T-helper 1 cell treated with Interleukin-12 subunit alpha and Interleukin-12 subunit beta and Interleukin-4 antibody, amounts not matched to agents 30 μg/mL and 1 μg/mL, for 36 hours (primary cell): ENCODE data around the gene MON1A.

Source experiments
- H3K27ac Mint-ChIP-seq: one replicate; pipeline ENCODE4 v1.8.0; 2021; ENCODE audit warnings: mild to moderate bottlenecking, mixed read lengths
- H3K27me3 Mint-ChIP-seq: one replicate; pipeline ENCODE4 v1.8.0; 2021; ENCODE audit warnings: low read depth, mixed read lengths
- H3K36me3 Mint-ChIP-seq: one replicate; pipeline ENCODE4 v1.8.0; 2021; ENCODE audit warnings: low read depth, mixed read lengths
- H3K4me1 Mint-ChIP-seq: one replicate; pipeline ENCODE4 v1.8.0; 2021; ENCODE audit warnings: low read depth, mixed read lengths
- H3K4me3 Mint-ChIP-seq: one replicate; pipeline ENCODE4 v1.8.0; 2021; ENCODE audit warnings: mild to moderate bottlenecking, moderate library complexity, mixed read lengths
- H3K9me3 Mint-ChIP-seq: one replicate; pipeline ENCODE4 v1.8.0; 2021; ENCODE audit warnings: mixed read lengths

The MON1A gene

GRCh38 chr3:49886922-49887265, 42.7 kb downstream of the MON1A start:
- Mint-ChIP-seq H3K27me3 (no peaks in the 10 kb centered on the region), H3K27ac (no peak overlapping the region), H3K9me3 (no peaks in the 10 kb centered on the region), H3K4me1 (no peaks in the 10 kb centered on the region), H3K4me3 (no peak overlapping the region), H3K36me3 (no peaks in the 10 kb centered on the region)

- H3K4me1 Mint-ChIP-seq: no peaks in the 10 kb centered on the region
- H3K27ac Mint-ChIP-seq: no peak overlapping the region
- H3K4me3 Mint-ChIP-seq: no peak overlapping the region
- H3K9me3 Mint-ChIP-seq: no peaks in the 10 kb centered on the region
- H3K36me3 Mint-ChIP-seq: no peaks in the 10 kb centered on the region
- H3K27me3 Mint-ChIP-seq: no peaks in the 10 kb centered on the region
Observed at GRCh38 chr3:49883998-49884397, 45.6 kb downstream of the MON1A start.

GRCh38 chr3:49882166-49882565, 47.4 kb downstream of the MON1A start:
- no peak overlapping the region for H3K27ac Mint-ChIP-seq
- H3K4me1 Mint-ChIP-seq: no peaks in the 10 kb centered on the region
- no peak overlapping the region for H3K4me3 Mint-ChIP-seq
- no peaks in the 10 kb centered on the region for H3K36me3 Mint-ChIP-seq
- H3K9me3 Mint-ChIP-seq: no peaks in the 10 kb centered on the region
- no peaks in the 10 kb centered on the region for H3K27me3 Mint-ChIP-seq

DNA sequence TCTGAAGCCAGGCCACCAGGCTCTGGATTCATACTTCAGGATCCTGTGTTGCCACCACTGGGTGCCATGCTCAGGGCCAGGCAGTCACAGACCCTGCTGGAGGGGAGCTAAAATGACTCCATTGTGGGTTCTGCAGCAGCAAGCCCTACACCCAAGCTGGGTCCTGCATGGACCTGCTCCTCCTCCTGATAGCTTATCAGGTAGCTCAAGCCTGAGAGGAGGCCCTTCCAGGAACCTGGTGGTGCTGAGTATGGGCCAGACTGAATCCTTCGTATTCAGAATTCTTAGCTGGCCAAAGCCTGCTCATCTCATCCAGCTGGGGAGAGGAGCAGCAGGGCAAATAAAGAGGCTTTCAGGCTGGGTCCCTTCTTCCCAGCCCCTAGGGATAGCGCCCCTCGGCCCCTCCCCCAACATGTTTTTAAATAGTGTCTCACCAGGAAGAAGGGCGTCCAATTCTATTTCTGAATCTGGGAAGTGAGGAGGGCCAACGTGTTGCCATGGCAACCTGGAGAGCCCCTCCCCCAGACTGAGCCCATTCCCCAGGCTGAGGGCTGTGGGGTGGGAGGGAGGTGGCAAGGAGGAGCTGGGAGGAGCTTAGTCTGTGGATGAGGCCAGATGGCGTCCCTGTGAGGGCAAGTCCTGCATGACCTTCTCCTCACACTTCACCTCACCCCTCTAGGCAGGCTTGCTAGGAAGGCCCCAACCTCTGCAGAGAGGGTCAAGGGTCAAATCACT, 48.9 kb downstream of the MON1A start:
- no peak overlapping the region for H3K27ac Mint-ChIP-seq
- no peak overlapping the region for H3K4me3 Mint-ChIP-seq
- H3K4me1 Mint-ChIP-seq: no peaks in the 10 kb centered on the region
- no peaks in the 10 kb centered on the region for H3K36me3 Mint-ChIP-seq
- no peaks in the 10 kb centered on the region for H3K9me3 Mint-ChIP-seq
- H3K27me3 Mint-ChIP-seq: no peaks in the 10 kb centered on the region

DNA sequence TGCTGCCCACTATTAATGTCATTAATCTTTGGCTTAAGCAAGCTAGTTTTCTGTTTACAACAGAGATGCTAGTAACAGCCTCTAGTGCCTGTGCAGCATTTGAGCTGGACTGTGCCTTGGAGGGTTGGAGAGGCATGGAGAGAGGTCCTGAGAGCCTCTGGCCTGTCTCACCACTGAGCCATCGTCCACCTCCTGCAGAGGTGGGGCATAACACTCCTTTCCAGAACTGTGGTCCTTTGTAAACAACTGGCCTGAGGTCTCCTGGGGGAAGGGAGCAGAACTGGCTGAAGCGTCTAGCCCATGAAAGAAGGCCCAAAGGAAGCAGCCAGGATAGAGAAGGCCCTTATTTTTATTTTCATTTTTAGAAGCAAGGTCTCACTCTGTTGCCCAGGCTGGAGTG, 49.9 kb downstream of the MON1A start:
- Mint-ChIP-seq H3K4me1 (no peaks in the 10 kb centered on the region), H3K27ac (no peak overlapping the region), H3K9me3 (no peaks in the 10 kb centered on the region), H3K27me3 (no peaks in the 10 kb centered on the region), H3K4me3 (no peak overlapping the region), H3K36me3 (no peaks in the 10 kb centered on the region)

DNA sequence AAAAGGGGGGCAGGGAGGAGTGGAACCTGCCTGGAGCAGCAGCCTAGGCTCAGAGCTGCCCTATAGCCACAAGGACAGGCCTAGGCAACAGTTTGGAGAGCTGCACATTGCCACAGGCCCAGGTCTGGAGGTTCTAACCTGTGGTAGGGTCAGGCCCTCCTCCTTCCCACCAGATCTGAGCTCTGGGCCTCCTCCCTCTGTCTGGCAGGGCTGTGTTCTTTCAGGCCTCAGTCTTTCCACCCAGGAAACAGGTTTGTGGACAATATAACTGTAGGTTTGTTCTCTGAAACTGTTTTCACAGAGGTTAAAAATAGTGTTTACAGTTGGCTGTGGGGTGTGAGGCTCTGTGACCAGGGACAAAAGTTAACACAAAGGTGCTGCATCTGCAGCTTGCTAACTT, 50.9 kb downstream of the MON1A start:
- H3K9me3 Mint-ChIP-seq: no peaks in the 10 kb centered on the region
- no peaks in the 10 kb centered on the region for H3K36me3 Mint-ChIP-seq
- H3K27ac Mint-ChIP-seq: no peak overlapping the region
- H3K4me3 Mint-ChIP-seq: no peak overlapping the region
- no peaks in the 10 kb centered on the region for H3K4me1 Mint-ChIP-seq
- H3K27me3 Mint-ChIP-seq: no peaks in the 10 kb centered on the region

DNA sequence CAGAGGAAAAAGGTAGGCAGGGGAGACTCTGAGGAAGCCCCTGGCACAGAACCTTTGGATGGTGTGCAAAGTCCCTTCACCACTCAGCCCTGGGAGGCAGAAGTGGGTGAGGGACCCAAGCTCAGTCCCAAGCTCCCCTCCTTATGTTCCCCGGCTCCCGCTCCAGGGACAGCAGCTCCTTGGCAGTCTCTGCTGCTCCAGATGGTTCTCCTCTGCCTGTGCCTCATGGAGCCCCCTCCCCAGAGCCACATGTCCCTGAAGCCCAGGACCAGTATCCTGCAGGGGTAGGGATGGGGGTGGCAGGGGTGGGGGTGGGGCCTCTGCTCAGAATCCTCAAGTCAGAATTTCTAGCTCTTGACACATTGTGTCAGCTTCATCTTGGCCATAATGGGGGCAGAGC, 51.9 kb downstream of the MON1A start:
- Mint-ChIP-seq H3K36me3 (no peaks in the 10 kb centered on the region), H3K4me3 (no peak overlapping the region), H3K27me3 (no peaks in the 10 kb centered on the region), H3K27ac (no peak overlapping the region), H3K4me1 (no peaks in the 10 kb centered on the region), H3K9me3 (no peaks in the 10 kb centered on the region)

- Mint-ChIP-seq H3K27me3 (peaks cover 6% of the 10 kb centered on the region), H3K36me3 (no peaks in the 10 kb centered on the region), H3K4me3 (no peak overlapping the region), H3K9me3 (no peaks in the 10 kb centered on the region), H3K27ac (no peak overlapping the region), H3K4me1 (no peaks in the 10 kb centered on the region)
Observed at GRCh38 chr3:49876567-49876966, 53.0 kb downstream of the MON1A start.

DNA sequence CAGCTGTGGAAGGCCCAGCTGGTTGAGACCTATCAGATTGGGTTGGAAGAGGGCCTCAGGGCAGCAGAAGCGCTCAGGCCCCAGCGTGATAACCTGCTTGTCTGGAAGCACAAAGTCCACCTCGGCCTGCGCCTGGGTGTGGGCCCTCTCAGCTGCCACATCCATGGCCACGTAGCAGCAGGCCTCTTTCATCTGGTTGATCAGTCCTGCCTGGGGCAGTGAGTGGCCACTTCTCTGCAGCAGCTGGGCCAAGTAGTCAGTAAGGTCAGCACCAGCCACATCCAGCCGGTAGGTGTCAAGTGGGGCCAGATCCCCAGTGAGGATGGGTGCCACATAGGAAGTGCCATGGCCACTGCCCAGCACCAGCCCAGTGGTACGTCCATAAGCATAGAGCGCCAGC, 56.0 kb downstream of the MON1A start:
- no peaks in the 10 kb centered on the region for H3K9me3 Mint-ChIP-seq
- H3K36me3 Mint-ChIP-seq: no peaks in the 10 kb centered on the region
- H3K4me3 Mint-ChIP-seq: no peak overlapping the region
- no peaks in the 10 kb centered on the region for H3K4me1 Mint-ChIP-seq
- H3K27ac Mint-ChIP-seq: no peak overlapping the region
- peaks cover 23% of the 10 kb centered on the region for H3K27me3 Mint-ChIP-seq

- H3K9me3 Mint-ChIP-seq: no peaks in the 10 kb centered on the region
- H3K27me3 Mint-ChIP-seq: peaks cover 31% of the 10 kb centered on the region
- no peak overlapping the region for H3K4me3 Mint-ChIP-seq
- H3K27ac Mint-ChIP-seq: no peak overlapping the region
- H3K36me3 Mint-ChIP-seq: no peaks in the 10 kb centered on the region
- H3K4me1 Mint-ChIP-seq: no peaks in the 10 kb centered on the region
Observed at GRCh38 chr3:49872801-49873281, 56.8 kb downstream of the MON1A start.

DNA sequence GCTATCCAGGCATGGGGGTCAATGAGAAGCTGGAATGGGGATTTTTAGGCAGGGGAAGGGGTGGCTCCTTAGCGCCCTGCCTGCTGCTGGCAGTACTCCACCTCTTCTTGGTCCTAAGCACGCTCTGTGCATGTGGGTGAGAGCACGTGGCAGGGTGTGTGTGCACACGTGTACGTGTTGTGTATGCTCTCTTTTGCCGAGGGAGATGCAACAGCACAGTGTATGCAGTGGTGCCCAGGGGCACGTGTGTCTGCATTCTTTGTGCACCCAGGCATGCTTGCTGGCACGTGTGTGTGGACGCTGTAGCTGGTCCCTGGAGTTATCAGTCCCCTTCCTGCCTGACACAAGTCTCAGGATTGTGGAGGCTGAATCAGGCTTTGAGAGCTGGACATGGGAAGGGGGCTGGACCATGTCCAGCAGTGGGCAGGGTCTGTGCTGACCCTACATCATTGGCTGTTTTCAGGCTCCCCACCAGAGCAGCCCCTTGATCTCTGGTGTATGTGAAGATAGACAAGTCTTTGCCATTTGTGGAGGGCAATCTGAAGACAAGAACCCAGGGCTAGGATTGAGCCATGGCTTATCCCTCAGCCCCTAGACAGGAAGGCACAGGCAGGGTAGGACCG, 58.0 kb downstream of the MON1A start:
- Mint-ChIP-seq H3K27ac (no peak overlapping the region), H3K4me3 (no peak overlapping the region), H3K36me3 (no peaks in the 10 kb centered on the region), H3K4me1 (no peaks in the 10 kb centered on the region), H3K9me3 (no peaks in the 10 kb centered on the region), H3K27me3 (peaks cover 42% of the 10 kb centered on the region)

DNA sequence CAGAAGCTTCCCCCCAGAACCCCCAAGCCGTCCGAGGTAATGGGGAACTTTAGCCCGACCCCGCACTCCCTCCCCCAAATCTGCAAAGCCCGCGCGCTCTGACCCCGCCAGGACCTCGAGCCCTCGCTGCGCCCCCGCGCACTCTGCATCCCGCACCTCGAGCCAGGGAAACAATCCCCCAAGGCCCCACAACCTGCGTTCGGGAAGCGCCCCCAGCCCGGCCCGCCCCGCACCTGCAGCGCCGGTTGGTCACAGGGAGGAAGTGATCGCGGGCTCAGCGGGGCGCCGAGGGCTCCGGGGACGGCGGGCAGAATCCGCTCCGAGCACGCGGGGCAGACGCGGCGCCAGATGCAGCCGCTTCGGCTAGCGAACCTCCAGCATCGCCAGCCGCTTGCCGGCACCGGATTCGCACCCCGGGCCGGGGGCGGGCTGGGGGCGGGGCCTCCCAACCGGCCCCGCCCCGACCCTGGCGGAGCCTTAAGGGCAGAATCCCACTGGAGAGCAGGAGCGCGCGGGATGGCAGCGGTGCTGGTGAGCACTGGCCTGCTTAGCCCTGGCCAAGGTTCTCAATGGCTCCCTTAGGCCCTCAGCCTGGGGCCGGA, 60.0 kb downstream of the MON1A start, which contains the start of gene CAMKV:
Gene CAMKV, minus strand, starts transcription at position 382 of the 602 bp plus-strand sequence. CDS start 7,518 bp downstream, outside the sequence.
- Mint-ChIP-seq H3K9me3 (no peaks in the 10 kb centered on the region), H3K4me3 (peak within 1 kb of the TSS; percentile 17), H3K4me1 (no peaks in the 10 kb centered on the region), H3K27ac (no peak within 1 kb of the TSS), H3K36me3 (no peaks in the 10 kb centered on the region), H3K27me3 (peaks cover 55% of the 10 kb centered on the region)

DNA sequence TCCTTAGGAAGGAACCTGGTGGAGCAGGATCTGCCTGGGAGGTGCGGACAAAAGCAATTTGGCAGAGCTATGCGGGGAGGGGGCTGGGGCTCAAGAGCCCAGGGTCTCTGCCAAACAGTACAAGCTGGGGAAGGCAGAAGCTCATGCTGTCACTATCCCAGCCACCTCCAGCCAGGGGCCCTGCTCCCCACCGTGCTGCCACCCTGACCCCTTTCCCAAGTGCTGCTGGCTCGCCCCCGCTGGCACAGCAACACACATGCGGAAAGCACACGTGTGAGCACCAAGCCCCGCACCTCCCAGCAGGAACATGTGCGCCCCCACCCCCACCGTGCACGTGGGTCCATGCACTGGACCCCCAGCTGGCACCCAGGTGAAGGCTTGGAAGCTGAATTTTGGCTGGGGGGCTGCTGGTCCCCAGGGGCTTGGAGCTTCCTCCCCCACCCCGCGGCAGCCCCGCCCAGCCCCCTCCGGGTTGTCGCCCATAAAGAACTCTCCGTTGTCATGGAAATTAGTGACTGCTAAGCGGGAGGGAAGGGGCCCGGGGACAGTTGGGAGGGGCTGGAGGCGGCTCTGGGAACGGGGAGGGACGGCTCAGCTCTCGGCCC, 60.6 kb downstream of the MON1A start:
- Mint-ChIP-seq H3K36me3 (no peaks in the 10 kb centered on the region), H3K4me1 (no peaks in the 10 kb centered on the region), H3K9me3 (no peaks in the 10 kb centered on the region), H3K27ac (no peak overlapping the region), H3K4me3 (peak overlapping the region; percentile 17), H3K27me3 (peaks cover 59% of the 10 kb centered on the region)

GRCh38 chr3:49867871-49868321, 61.7 kb downstream of the MON1A start:
- H3K27ac Mint-ChIP-seq: no peak overlapping the region
- H3K36me3 Mint-ChIP-seq: no peaks in the 10 kb centered on the region
- no peaks in the 10 kb centered on the region for H3K4me1 Mint-ChIP-seq
- H3K4me3 Mint-ChIP-seq: no peak overlapping the region
- no peaks in the 10 kb centered on the region for H3K9me3 Mint-ChIP-seq
- peaks cover 62% of the 10 kb centered on the region for H3K27me3 Mint-ChIP-seq

- no peaks in the 10 kb centered on the region for H3K36me3 Mint-ChIP-seq
- no peak overlapping the region for H3K27ac Mint-ChIP-seq
- H3K27me3 Mint-ChIP-seq: peaks cover 62% of the 10 kb centered on the region
- H3K9me3 Mint-ChIP-seq: no peaks in the 10 kb centered on the region
- no peaks in the 10 kb centered on the region for H3K4me1 Mint-ChIP-seq
- H3K4me3 Mint-ChIP-seq: no peak overlapping the region
Observed at GRCh38 chr3:49867400-49867799, 62.2 kb downstream of the MON1A start.
